ENCODE measurements around the gene PTPN5. TPM values are rescaled to one million over a fixed set of nuclear protein-coding genes. Genes with fewer than 3 reads are reported as not detected.
"Not testable (repeated sequence)": the region's sequence is repeated elsewhere in the genome, so short reads cannot be mapped to it uniquely, and the experiment has no call there.

Gene PTPN5
- total RNA-seq, 1 donor from 2014 or later = 4.8 TPM

GRCh38 chr11:18691467-18692140 is 100.0 kb downstream of the PTPN5 start:
- DNase-seq (ENCODE audit: low spot score) = not testable (repeated sequence)

GRCh38 chr11:18684267-18684666 is 107.3 kb downstream of the PTPN5 start:
- no peak for DNase-seq (ENCODE audit: low spot score)

GRCh38 chr11:18682466-18682865 is 109.1 kb downstream of the PTPN5 start:
- DNase-seq (ENCODE audit: low spot score) = no peak

GRCh38 chr11:18681949-18682348 is 109.6 kb downstream of the PTPN5 start:
- not testable (repeated sequence) for DNase-seq (ENCODE audit: low spot score)

Other genes starting within 250 kb of the PTPN5 start
- 36.1 TPM for gene UEVLD, start 203.1 kb downstream of the PTPN5 start, total RNA-seq (ENCODE audit: insufficient read depth, low replicate concordance)
- 1.7 TPM for gene MISFA, start 192.0 kb downstream of the PTPN5 start, total RNA-seq (ENCODE audit: insufficient read depth, low replicate concordance)
- 24.6 TPM for gene SPTY2D1, start 157.5 kb downstream of the PTPN5 start, total RNA-seq (ENCODE audit: insufficient read depth, low replicate concordance)
- 4.3 TPM for gene TMEM86A, start 93.0 kb downstream of the PTPN5 start, total RNA-seq (ENCODE audit: insufficient read depth, low replicate concordance)
- 2.6 TPM for gene IGSF22, start 65.6 kb downstream of the PTPN5 start, total RNA-seq (ENCODE audit: insufficient read depth, low replicate concordance)
- gene MRGPRX1, start 147.6 kb upstream of the PTPN5 start, total RNA-seq (ENCODE audit: insufficient read depth, low replicate concordance) = not detected

Data from umbilical cord (tissue), 2 donors.